GM18502 (cell line): ENCODE data around the gene HNRNPA3.

Experiments
- ATAC-seq: cut with Tn5 transposase; IDR thresholded peaks from one replicate; pipeline ENCODE4 v1.9.1; 2021; ENCODE audit warnings: mild to moderate bottlenecking; ENCODE audit not compliant: unreplicated experiment, poor library complexity

The HNRNPA3 gene

GRCh38 chr2:177268187-177268871 is 55.7 kb downstream of the HNRNPA3 start:
- no peak for ATAC-seq

- ATAC-seq: no peak
Observed at GRCh38 chr2:177268901-177269300, 56.3 kb downstream of the HNRNPA3 start.

GRCh38 chr2:177270531-177270930 is 57.9 kb downstream of the HNRNPA3 start:
- no peak for ATAC-seq

- ATAC-seq: no peak
Observed at GRCh38 chr2:177271981-177272666, 59.5 kb downstream of the HNRNPA3 start.

GRCh38 chr2:177272765-177273164 is 60.2 kb downstream of the HNRNPA3 start:
- no peak for ATAC-seq

GRCh38 chr2:177273408-177273807 is 60.8 kb downstream of the HNRNPA3 start:
- ATAC-seq: no peak
